OCI-LY1 (cell line): ENCODE data around the gene TPBGL.

Experiments
- H2AFZ ChIP-seq: fragments of 200-600 bp; sonication (generic), shearing (Covaris generic); 2 replicates; pipeline ENCODE4 v1.6.0; 2014; ENCODE audit warnings: antibody characterized with exemption, mild to moderate bottlenecking, low read length
- H3F3A ChIP-seq: fragments of 200-600 bp; sonication (generic), shearing (Covaris generic); 2 replicates; pipeline ENCODE4 v1.6.0; 2014; ENCODE audit warnings: mild to moderate bottlenecking, antibody characterized with exemption, low read length, moderate library complexity; ENCODE audit not compliant: insufficient read depth
- H3K27ac ChIP-seq: fragments of 200-600 bp; sonication (generic); 2 replicates; pipeline ENCODE4 v1.5.1; 2014; ENCODE audit warnings: low read length, mixed run types, mild to moderate bottlenecking, low read depth; ENCODE audit not compliant: poor library complexity, severe bottlenecking
- H3K27me3 ChIP-seq: fragments of 200-600 bp; sonication (generic); 2 replicates; pipeline ENCODE4 v1.6.0; 2014; ENCODE audit warnings: antibody characterized with exemption, mild to moderate bottlenecking, low read length, moderate library complexity; ENCODE audit not compliant: insufficient read depth
- H3K36me3 ChIP-seq: fragments of 200-600 bp; sonication (generic); 2 replicates; pipeline ENCODE4 v1.6.1; 2014; ENCODE audit warnings: mild to moderate bottlenecking, antibody characterized with exemption, low read length, moderate library complexity, mixed read lengths; ENCODE audit not compliant: insufficient read depth
- H3K4me1 ChIP-seq: fragments of 200-600 bp; sonication (generic); 2 replicates; pipeline ENCODE4 v1.5.1; 2014; ENCODE audit warnings: mild to moderate bottlenecking, low read length, moderate library complexity; ENCODE audit not compliant: insufficient read depth, severe bottlenecking
- H3K4me2 ChIP-seq: fragments of 200-600 bp; sonication (generic), shearing (Covaris generic); 2 replicates; pipeline ENCODE4 v1.6.1; 2014; ENCODE audit warnings: low read length
- H3K4me3 ChIP-seq: fragments of 200-600 bp; sonication (generic); 2 replicates; pipeline ENCODE4 v1.5.1; 2014; ENCODE audit warnings: low read length, low read depth, mild to moderate bottlenecking, mixed read lengths; ENCODE audit not compliant: poor library complexity, severe bottlenecking
- H3K79me2 ChIP-seq: fragments of 200-600 bp; shearing (Covaris generic); 2 replicates; pipeline ENCODE4 v1.6.1; 2016; ENCODE audit warnings: mixed run types, low read length, mixed read lengths; ENCODE audit not compliant: insufficient read depth
- H3K9ac ChIP-seq: fragments of 200-600 bp; sonication (generic), shearing (Covaris generic); 2 replicates; pipeline ENCODE4 v1.6.1; 2014; ENCODE audit warnings: mild to moderate bottlenecking, low read length, mixed read lengths
- H3K9me2 ChIP-seq: fragments of 200-600 bp; sonication (generic), shearing (Covaris generic); 2 replicates; pipeline ENCODE4 v1.6.1; 2014; ENCODE audit warnings: low read depth, mild to moderate bottlenecking, low read length, mixed read lengths
- H3K9me3 ChIP-seq: fragments of 200-600 bp; shearing (Covaris generic); 2 replicates; pipeline ENCODE4 v1.6.1; 2014; ENCODE audit warnings: low read length, mixed read lengths
- H4K20me1 ChIP-seq: fragments of 200-600 bp; sonication (generic), shearing (Covaris generic); 2 replicates; pipeline ENCODE4 v1.6.0; 2016; ENCODE audit warnings: mild to moderate bottlenecking, low read length; ENCODE audit not compliant: insufficient read depth
- CTCF ChIP-seq: fragments of 200-600 bp; sonication (generic), shearing (Covaris generic); IDR thresholded peaks from 2 replicates; pipeline ENCODE4 v1.5.1; 2017; ENCODE audit warnings: mild to moderate bottlenecking, antibody characterized with exemption, low read length, moderate library complexity, mixed read lengths
- EZH2 ChIP-seq: fragments of 200-600 bp; sonication (generic), shearing (Covaris generic); IDR thresholded peaks from 2 replicates; pipeline ENCODE4 v1.8.0; 2017; ENCODE audit warnings: borderline replicate concordance, mixed run types, mild to moderate bottlenecking, antibody characterized with exemption, low read length, moderate library complexity, mixed read lengths

The TPBGL gene

GRCh38 chr11:75193711-75194110, 46.9 kb upstream of the TPBGL start:
- Histone ChIP-seq H3K27ac (no peak overlapping the region), H3K4me2 (no peak overlapping the region), H3K9me2 (no peaks in the 10 kb centered on the region), H2AFZ (no peak overlapping the region), H3K36me3 (no peaks in the 10 kb centered on the region), H3K9ac (no peak overlapping the region), H3F3A (no peaks in the 10 kb centered on the region), H3K4me1 (no peaks in the 10 kb centered on the region), H3K4me3 (no peak overlapping the region), H3K27me3 (no peaks in the 10 kb centered on the region), H3K79me2 (no peaks in the 10 kb centered on the region), H3K9me3 (no peaks in the 10 kb centered on the region), H4K20me1 (no peaks in the 10 kb centered on the region)
- TF ChIP-seq CTCF = no peak
- no peak for TF ChIP-seq EZH2

- Histone ChIP-seq H3K36me3 (no peaks in the 10 kb centered on the region), H3K27ac (no peak overlapping the region), H3F3A (no peaks in the 10 kb centered on the region), H3K9ac (no peak overlapping the region), H3K4me2 (no peak overlapping the region), H3K4me3 (no peak overlapping the region), H3K9me3 (no peaks in the 10 kb centered on the region), H3K79me2 (no peaks in the 10 kb centered on the region), H2AFZ (no peak overlapping the region), H4K20me1 (no peaks in the 10 kb centered on the region), H3K9me2 (no peaks in the 10 kb centered on the region), H3K4me1 (no peaks in the 10 kb centered on the region), H3K27me3 (no peaks in the 10 kb centered on the region)
- TF ChIP-seq CTCF (no peak), EZH2 (no peak)
These were observed 46.4 kb upstream of the TPBGL start for GRCh38 chr11:75194147-75194546.

- H3K4me2 ChIP-seq = no peak overlapping the region
- H2AFZ ChIP-seq = no peak overlapping the region
- no peaks in the 10 kb centered on the region for H4K20me1 ChIP-seq
- TF ChIP-seq CTCF = no peak
- no peak for TF ChIP-seq EZH2
- no peaks in the 10 kb centered on the region for H3K36me3 ChIP-seq
- H3K9ac ChIP-seq = no peak overlapping the region
- no peaks in the 10 kb centered on the region for H3K79me2 ChIP-seq
- H3K27me3 ChIP-seq = no peaks in the 10 kb centered on the region
- no peaks in the 10 kb centered on the region for H3F3A ChIP-seq
- no peaks in the 10 kb centered on the region for H3K4me1 ChIP-seq
- H3K9me3 ChIP-seq = no peaks in the 10 kb centered on the region
- H3K4me3 ChIP-seq = no peak overlapping the region
- H3K9me2 ChIP-seq = no peaks in the 10 kb centered on the region
- H3K27ac ChIP-seq = no peak overlapping the region
These were observed 45.2 kb upstream of the TPBGL start for GRCh38 chr11:75195167-75195962.
